Prostate gland (tissue), 2 donors: ENCODE results near the gene WFDC2. TPM values are rescaled to one million over a fixed set of nuclear protein-coding genes. Genes with fewer than 3 reads are reported as not detected.

Source experiments
- DNase-seq: peaks from one replicate; pipeline ENCODE4 v3.0.0-alpha.2; 2019; ENCODE audit warnings: low spot score
- H3K27ac ChIP-seq, 2 donors: fragments of 200-600 bp; sonication (generic); 2 replicates each; pipeline ENCODE4 v1.5.1; 2017 to 2019
- H3K27me3 ChIP-seq: fragments of 200-600 bp; sonication (generic); replicated peaks from 2 replicates; pipeline ENCODE4 v1.5.1; 2019; ENCODE audit not compliant: insufficient read depth
- H3K36me3 ChIP-seq, 2 donors: fragments of 200-600 bp; sonication (generic); 1 replicate in 1 of 2; 2 replicates in 1 of 2; pipeline versions ENCODE4 v1.5.1 to v1.8.1; 2017 to 2019
- H3K4me1 ChIP-seq: fragments of 200-600 bp; sonication (generic); replicated peaks from 2 replicates; pipeline ENCODE4 v1.5.1; 2019
- H3K4me3 ChIP-seq, 2 donors: fragments of 200-600 bp; sonication (generic); 2 replicates each; pipeline ENCODE4 v1.5.1; 2017 to 2019
- H3K9me3 ChIP-seq: fragments of 200-600 bp; sonication (generic); 2 replicates; pipeline ENCODE4 v1.5.1; 2017
- CTCF ChIP-seq, 4 experiments: fragments of 200-600 bp in 2 of 4; fragments of 450-650 bp in 2 of 4; sonication (generic) in 2 of 4; IDR thresholded peaks; 1 replicate in 3 of 4; 2 replicates in 1 of 4; pipeline ENCODE4 v1.5.1; 2016 to 2019; ENCODE audit warnings: antibody characterized with exemption in 4 of 4, mild to moderate bottlenecking in 2 of 4, moderate library complexity in 2 of 4
- POLR2A ChIP-seq: fragments of 450-650 bp; IDR thresholded peaks from one replicate; pipeline ENCODE4 v1.6.1; 2016; ENCODE audit warnings: antibody characterized with exemption, mild to moderate bottlenecking
- POLR2AphosphoS5 ChIP-seq: sonication (generic); formaldehyde crosslinking; IDR thresholded peaks from one replicate; pipeline ENCODE4 v1.6.1; 2017; ENCODE audit warnings: antibody characterized with exemption
- WGBS: methylation state at CpG from one replicate; pipeline ENCODE4 v1.1.5; 2018; 5-methylcytosine and 5-hydroxymethylcytosine counted together
- intact Hi-C: fragments of 100-400 bp; cut with DNase I; formaldehyde crosslinking; loops from one replicate; pipeline ENCODE4 v1.14.2; 2022
- total RNA-seq, 2 donors: library from RNA; depleted of rRNA; stranded (reverse); fragments of >200 nt; gene quantifications; one replicate each; pipeline ENCODE4 v1.1.0, GENCODE V29; 2016

The WFDC2 gene
- total RNA-seq, 2 donors from 2014 or later: 100.0 to 122 TPM

GRCh38 chr20:45496166-45496565 is 26.6 kb downstream of the WFDC2 start:
- Histone ChIP-seq H3K4me1 (no peaks in the 10 kb centered on the region), H3K4me3 (no peak overlapping the region), H3K27ac (no peak overlapping the region), H3K27me3 (no peaks in the 10 kb centered on the region), H3K36me3 (no peaks in the 10 kb centered on the region), H3K9me3 (no peaks in the 10 kb centered on the region)
- TF ChIP-seq CTCF (IDR thresholded peaks at IDR 0.05) (no peak), POLR2A (no peak), POLR2AphosphoS5 (no peak)
- intact Hi-C loops: no loop called here
- DNase-seq: no peak
- 41% methylated on average over 3 of the region's 3 CpGs for WGBS

- Histone ChIP-seq H3K4me1 (no peaks in the 10 kb centered on the region), H3K36me3 (no peaks in the 10 kb centered on the region), H3K9me3 (no peaks in the 10 kb centered on the region), H3K27ac (no peak overlapping the region), H3K27me3 (no peaks in the 10 kb centered on the region), H3K4me3 (no peak overlapping the region)
- intact Hi-C loops: no loop called here
- DNase-seq: no peak
- WGBS: 66% methylated on average over 3 of the region's 3 CpGs
- TF ChIP-seq POLR2A (no peak), POLR2AphosphoS5 (no peak), CTCF (IDR thresholded peaks at IDR 0.05) (no peak)
Measured at GRCh38 chr20:45497971-45498494, 28.5 kb downstream of the WFDC2 start.

- TF ChIP-seq POLR2AphosphoS5 (no peak), CTCF (IDR thresholded peaks at IDR 0.05) (no peak), POLR2A (no peak)
- 70% methylated on average over 6 of the region's 6 CpGs for WGBS
- intact Hi-C loops: no loop called here
- Histone ChIP-seq H3K4me3 (no peak overlapping the region), H3K27me3 (no peaks in the 10 kb centered on the region), H3K4me1 (no peaks in the 10 kb centered on the region), H3K36me3 (no peaks in the 10 kb centered on the region), H3K27ac (no peak overlapping the region), H3K9me3 (no peaks in the 10 kb centered on the region)
- no peak for DNase-seq
Measured at GRCh38 chr20:45500022-45500421, 30.5 kb downstream of the WFDC2 start.

- intact Hi-C loops: no loop called here
- TF ChIP-seq POLR2A: no peak
- TF ChIP-seq CTCF (IDR thresholded peaks at IDR 0.05): no peak
- TF ChIP-seq POLR2AphosphoS5: no peak
- H3K27ac ChIP-seq: no peak overlapping the region
- H3K4me1 ChIP-seq: no peaks in the 10 kb centered on the region
- no peak overlapping the region for H3K4me3 ChIP-seq
- WGBS: 76% methylated on average over 1 of the region's 1 CpG
- no peaks in the 10 kb centered on the region for H3K36me3 ChIP-seq
- DNase-seq: no peak
- peaks cover 2% of the 10 kb centered on the region for H3K27me3 ChIP-seq
- no peaks in the 10 kb centered on the region for H3K9me3 ChIP-seq
Measured at GRCh38 chr20:45501600-45501999, 32.0 kb downstream of the WFDC2 start.

- Histone ChIP-seq H3K27me3 (peaks cover 2% of the 10 kb centered on the region), H3K9me3 (no peaks in the 10 kb centered on the region), H3K4me1 (no peaks in the 10 kb centered on the region), H3K27ac (no peak overlapping the region), H3K4me3 (no peak overlapping the region), H3K36me3 (no peaks in the 10 kb centered on the region)
- TF ChIP-seq POLR2AphosphoS5: no peak
- no peak for TF ChIP-seq POLR2A
- TF ChIP-seq CTCF (IDR thresholded peaks at IDR 0.05): no peak
- WGBS: 56% methylated on average over 1 of the region's 1 CpG
- DNase-seq: no peak
- intact Hi-C loops: no loop called here
Measured at GRCh38 chr20:45502561-45502960, 33.0 kb downstream of the WFDC2 start.
